Mucosa of descending colon (tissue), 3 donors: ENCODE measurements around the gene TGIF2. TPM values are rescaled to one million over a fixed set of nuclear protein-coding genes. Genes with fewer than 3 reads are reported as not detected.

Source experiments
- ATAC-seq: fragments of 200-7000 bp; cut with Tn5 transposase; one replicate; pipeline ENCODE4 v1.9.1; 2020; ENCODE audit warnings: mild to moderate bottlenecking, moderate library complexity
- DNase-seq, 3 donors: peaks; one replicate each; pipeline ENCODE4 v3.0.0-alpha.2; 2020
- H3K36me3 ChIP-seq: fragments of 200-600 bp; one replicate; pipeline ENCODE4 v1.8.0; 2021; ENCODE audit warnings: low read depth, mild to moderate bottlenecking
- H3K4me1 ChIP-seq: fragments of 200-600 bp; one replicate; pipeline ENCODE4 v1.8.0; 2021; ENCODE audit warnings: low read depth, mild to moderate bottlenecking
- H3K4me3 ChIP-seq: fragments of 200-600 bp; one replicate; pipeline ENCODE4 v1.8.0; 2021; ENCODE audit warnings: mild to moderate bottlenecking
- H3K9me3 ChIP-seq: fragments of 200-600 bp; one replicate; pipeline ENCODE4 v1.8.0; 2021; ENCODE audit warnings: mild to moderate bottlenecking
- CTCF ChIP-seq: fragments of 200-600 bp; IDR thresholded peaks from one replicate; pipeline ENCODE4 v1.8.0; 2022; ENCODE audit warnings: antibody characterized with exemption, mild to moderate bottlenecking
- intact Hi-C, 2 donors: fragments of 100-400 bp; cut with DNase I in 1 of 2; cut with micrococcal nuclease in 1 of 2; formaldehyde crosslinking; loops; one replicate each; pipeline versions ENCODE4 v1.11.0 to v1.11.1; 2022; cut with DNase I, micrococcal nuclease
- total RNA-seq, 3 donors: library from RNA; stranded (reverse); fragmentation: NEBNext Ultra II Directional in 2 of 3; extraction: Animal tissue kit (Norgen Biotek cat#: 25700) in 2 of 3; gene quantifications; one replicate each; pipeline versions ENCODE4 v1.2.1 to v1.2.4, GENCODE V29; 2021 to 2023
- donor health status: DM: no; HTN: no; CAD: no; lungs with moderate emphysema.
- donor health status: DM: no; HTN: no; CAD: no.
- donor health status: DM: no; HTN: yes; CAD: no.

The TGIF2 gene
- total RNA-seq, 3 donors from 2014 or later, result 4.2 to 13.3 (median 6.5) TPM

- Histone ChIP-seq H3K36me3 (no peaks in the 10 kb centered on the region), H3K9me3 (no peaks in the 10 kb centered on the region), H3K4me1 (no peaks in the 10 kb centered on the region), H3K4me3 (no peak overlapping the region)
- TF ChIP-seq CTCF, result no peak
- no peak for ATAC-seq
- intact Hi-C loops, result no loop called here
- DNase-seq, result no peak
Measured at GRCh38 chr20:36585410-36586125, 12.2 kb downstream of the TGIF2 start.

GRCh38 chr20:36587388-36588070 lies 14.1 kb downstream of the TGIF2 start:
- no peak for ATAC-seq
- DNase-seq, result no peak
- Histone ChIP-seq H3K4me1 (no peaks in the 10 kb centered on the region), H3K9me3 (no peaks in the 10 kb centered on the region), H3K4me3 (no peak overlapping the region), H3K36me3 (no peaks in the 10 kb centered on the region)
- intact Hi-C loops, result no loop called here
- TF ChIP-seq CTCF, result no peak

GRCh38 chr20:36591281-36591680 lies 17.9 kb downstream of the TGIF2 start:
- H3K4me3 ChIP-seq, result no peak overlapping the region
- H3K9me3 ChIP-seq, result no peaks in the 10 kb centered on the region
- intact Hi-C loops, result loop anchor here in 1 of 2 donors (5.0 kb wide), 1 partner anchor 34 kb away; no protein-coding TSS in a partner anchor
- no peak for TF ChIP-seq CTCF
- no peaks in the 10 kb centered on the region for H3K4me1 ChIP-seq
- DNase-seq (no peak), ATAC-seq (no peak)
- no peaks in the 10 kb centered on the region for H3K36me3 ChIP-seq

- intact Hi-C loops, result loop anchor here in 1 of 2 donors (5.0 kb wide), 1 partner anchor 35 kb away; no protein-coding TSS in a partner anchor
- no peak overlapping the region for H3K4me3 ChIP-seq
- no peak for TF ChIP-seq CTCF
- H3K9me3 ChIP-seq, result no peaks in the 10 kb centered on the region
- ATAC-seq, result no peak
- no peaks in the 10 kb centered on the region for H3K4me1 ChIP-seq
- peak in 1 of 3 donors; percentile 35 for DNase-seq
- no peaks in the 10 kb centered on the region for H3K36me3 ChIP-seq
Measured at GRCh38 chr20:36591854-36592641, 18.7 kb downstream of the TGIF2 start.

- Histone ChIP-seq H3K9me3 (no peaks in the 10 kb centered on the region), H3K4me1 (no peaks in the 10 kb centered on the region), H3K36me3 (no peaks in the 10 kb centered on the region), H3K4me3 (no peak overlapping the region)
- ATAC-seq, result no peak
- intact Hi-C loops, result loop anchor here in 1 of 2 donors (5.0 kb wide), 1 partner anchor 36 kb away; no protein-coding TSS in a partner anchor
- DNase-seq, result no peak
- TF ChIP-seq CTCF, result no peak
Measured at GRCh38 chr20:36593347-36593929, 20.0 kb downstream of the TGIF2 start.
